Aorta (tissue), 5 donors: ENCODE data around the gene BRSK1. TPM values are rescaled to one million over a fixed set of nuclear protein-coding genes. Genes with fewer than 3 reads are reported as not detected.
A peak's percentile ranks its signal among the peaks of the same experiment; 100 is the strongest.

Experiments used
- ATAC-seq: fragments of 200-7000 bp; cut with Tn5 transposase; one replicate; pipeline ENCODE4 v1.9.1; 2022; ENCODE audit warnings: moderate library complexity; ENCODE audit not compliant: low FRiP score
- DNase-seq, 2 donors: peaks; one replicate each; pipeline ENCODE4 v3.0.0-alpha.2; 2020
- H3K27ac ChIP-seq, 2 donors: one replicate each; pipeline ENCODE4 v1.5.1; 2013; ENCODE audit warnings: low read length in 2 of 2, mild to moderate bottlenecking in 2 of 2, moderate library complexity in 2 of 2, control low read depth in 1 of 2, inconsistent platforms in 1 of 2, low read depth in 1 of 2
- H3K27me3 ChIP-seq, 2 donors: one replicate each; pipeline ENCODE4 v1.6.1; 2013; ENCODE audit warnings: control low read depth in 1 of 2, low read length in 1 of 2, mild to moderate bottlenecking in 1 of 2, moderate library complexity in 1 of 2; ENCODE audit not compliant: insufficient read depth in 2 of 2, control insufficient read depth in 1 of 2
- H3K36me3 ChIP-seq, 2 donors: one replicate each; pipeline ENCODE4 v1.6.1; 2013; ENCODE audit warnings: control low read depth in 1 of 2, low read length in 1 of 2, mild to moderate bottlenecking in 1 of 2; ENCODE audit not compliant: insufficient read depth in 2 of 2, control insufficient read depth in 1 of 2
- H3K4me1 ChIP-seq, 2 donors: one replicate each; pipeline ENCODE4 v1.6.1; 2013; ENCODE audit warnings: low read length in 2 of 2, control low read depth in 1 of 2, mild to moderate bottlenecking in 1 of 2, moderate library complexity in 1 of 2; ENCODE audit not compliant: insufficient read depth in 2 of 2, control insufficient read depth in 1 of 2
- H3K4me3 ChIP-seq, 2 donors: one replicate each; pipeline ENCODE4 v1.5.1; 2013; ENCODE audit warnings: low read length in 2 of 2, control low read depth in 1 of 2, mild to moderate bottlenecking in 1 of 2
- H3K9me3 ChIP-seq: one replicate; pipeline ENCODE4 v1.6.1; 2013; ENCODE audit warnings: mild to moderate bottlenecking, low read length; ENCODE audit not compliant: control insufficient read depth
- WGBS, 2 donors: extraction: QIAGEN DNeasy Blood & Tissue Kit; methylation state at CpG; one replicate each; pipeline ENCODE4 v1.1.7; 2013; 5-methylcytosine and 5-hydroxymethylcytosine counted together
- intact Hi-C, 2 donors: fragments of 100-400 bp; cut with DNase I; formaldehyde crosslinking; loops; one replicate each; pipeline versions ENCODE4 v1.14.2 to v1.15.0; 2022
- polyA plus RNA-seq, 2 donors: library from polyadenylated mRNA; stranded (reverse); fragments of 200-250 nt; gene quantifications; one replicate each; pipeline ENCODE4 v1.2.3, GENCODE V29; 2013
- total RNA-seq, 2 donors: library from RNA; stranded (reverse); fragmentation: NEBNext Ultra II Directional; extraction: Animal tissue kit (Norgen Biotek cat#: 25700); gene quantifications; one replicate each; pipeline ENCODE4 v1.2.1, GENCODE V29; 2021
- donor health status: healthy with polysubstance abuse.
- donor health status: Bipolar disorder and iron deficiency.
- donor health status: DM: no; HTN: no; CAD: no.
- donor health status: DM: no; HTN: no; CAD: no.
- donor health status: DM: yes; HTN: yes; CAD: no.

The BRSK1 gene
- total and polyA plus RNA-seq, 4 donors, result 4.8 to 25.1 (median 16.3) TPM

GRCh38 chr19:55251341-55252081 is 32.3 kb upstream of the BRSK1 start:
- no peaks in the 10 kb centered on the region for H3K4me1 ChIP-seq
- no peak overlapping the region for H3K4me3 ChIP-seq

GRCh38 chr19:55252760-55253663 is 30.8 kb upstream of the BRSK1 start:
- no peaks in the 10 kb centered on the region for H3K36me3 ChIP-seq
- H3K9me3 ChIP-seq, result no peaks in the 10 kb centered on the region
- no peak overlapping the region for H3K27ac ChIP-seq
- H3K4me3 ChIP-seq, result no peak overlapping the region
- intact Hi-C loops, result no loop called here
- DNase-seq (peak in 1 of 2 donors; percentile 34), ATAC-seq (no peak)
- 84 to 86% methylated on average over 21 of the region's 21 CpGs for WGBS, 2 donors
- H3K4me1 ChIP-seq, result no peaks in the 10 kb centered on the region
- H3K27me3 ChIP-seq, result no peaks in the 10 kb centered on the region

More at GRCh38 chr19:55251341-55252081, 32.3 kb upstream of the BRSK1 start:
- no peaks in the 10 kb centered on the region for H3K9me3 ChIP-seq
- no peaks in the 10 kb centered on the region for H3K27me3 ChIP-seq
- intact Hi-C loops, result no loop called here
- DNase-seq (peak in 1 of 2 donors; percentile 38), ATAC-seq (no peak)
- H3K27ac ChIP-seq, result no peak overlapping the region
- H3K36me3 ChIP-seq, result no peaks in the 10 kb centered on the region
- 70 to 71% methylated on average over 19 of the region's 19 CpGs for WGBS, 2 donors

- H3K27me3 ChIP-seq, result no peaks in the 10 kb centered on the region
- intact Hi-C loops, result no loop called here
- DNase-seq (peak in 1 of 2 donors; percentile 47), ATAC-seq (no peak)
- no peaks in the 10 kb centered on the region for H3K9me3 ChIP-seq
- H3K4me3 ChIP-seq, result no peak overlapping the region
- WGBS, 2 donors, result 77 to 78% methylated on average over 23 of the region's 23 CpGs
- no peaks in the 10 kb centered on the region for H3K4me1 ChIP-seq
- H3K36me3 ChIP-seq, result no peaks in the 10 kb centered on the region
- no peak overlapping the region for H3K27ac ChIP-seq
These were observed 29.8 kb upstream of the BRSK1 start for GRCh38 chr19:55253842-55254624.

GRCh38 chr19:55254625-55254977 is 29.2 kb upstream of the BRSK1 start:
- 52 to 60% methylated on average over 6 of the region's 6 CpGs for WGBS, 2 donors
- no peak overlapping the region for H3K4me3 ChIP-seq

GRCh38 chr19:55255618-55256423 is 28.0 kb upstream of the BRSK1 start:
- H3K27me3 ChIP-seq, result no peaks in the 10 kb centered on the region
- no peaks in the 10 kb centered on the region for H3K36me3 ChIP-seq
- no peak overlapping the region for H3K4me3 ChIP-seq
- ATAC-seq (no peak), DNase-seq (peak in 1 of 2 donors; percentile 53)
- 70 to 74% methylated on average over 17 of the region's 17 CpGs for WGBS, 2 donors
- no peak overlapping the region for H3K27ac ChIP-seq
- H3K9me3 ChIP-seq, result no peaks in the 10 kb centered on the region
- intact Hi-C loops, result no loop called here
- H3K4me1 ChIP-seq, result no peaks in the 10 kb centered on the region

More at GRCh38 chr19:55254625-55254977, 29.2 kb upstream of the BRSK1 start:
- ATAC-seq (no peak), DNase-seq (no peak)
- Histone ChIP-seq H3K4me1 (no peaks in the 10 kb centered on the region), H3K36me3 (no peaks in the 10 kb centered on the region), H3K27me3 (no peaks in the 10 kb centered on the region), H3K27ac (no peak overlapping the region), H3K9me3 (no peaks in the 10 kb centered on the region)
- intact Hi-C loops, result no loop called here

GRCh38 chr19:55256562-55257460 is 27.0 kb upstream of the BRSK1 start:
- ATAC-seq, result no peak
- intact Hi-C loops, result no loop called here
- H3K4me1 ChIP-seq, result no peaks in the 10 kb centered on the region

GRCh38 chr19:55257461-55258420 is 26.1 kb upstream of the BRSK1 start:
- DNase-seq (no peak), ATAC-seq (no peak)
- intact Hi-C loops, result no loop called here
- Histone ChIP-seq H3K36me3 (no peaks in the 10 kb centered on the region), H3K27ac (no peak overlapping the region), H3K4me1 (no peaks in the 10 kb centered on the region), H3K27me3 (no peaks in the 10 kb centered on the region), H3K4me3 (peak overlapping the region; percentile 88 to 94), H3K9me3 (no peaks in the 10 kb centered on the region)
- WGBS, 2 donors, result 3% methylated on average over 44 to 51 of the region's 51 CpGs

More at GRCh38 chr19:55256562-55257460, 27.0 kb upstream of the BRSK1 start:
- Histone ChIP-seq H3K4me3 (no peak overlapping the region), H3K36me3 (no peaks in the 10 kb centered on the region), H3K27me3 (no peaks in the 10 kb centered on the region), H3K27ac (no peak overlapping the region), H3K9me3 (no peaks in the 10 kb centered on the region)
- DNase-seq, result no peak
- WGBS, 2 donors, result 49 to 53% methylated on average over 21 to 22 of the region's 22 CpGs
